Muscle layer of colon (tissue), 2 donors: Measurements from ENCODE around the gene CEP112.
"Not testable (repeated sequence)": the region's sequence is repeated elsewhere in the genome, so short reads cannot be mapped to it uniquely, and the experiment has no call there.

Experiments
- H3K27ac ChIP-seq: one replicate; pipeline ENCODE4 v1.7.0; 2013; ENCODE audit warnings: low read depth, mild to moderate bottlenecking, low read length, moderate library complexity
- H3K27me3 ChIP-seq, 2 donors: one replicate each; pipeline ENCODE4 v1.7.0; 2013; ENCODE audit warnings: low read length in 2 of 2, mild to moderate bottlenecking in 2 of 2; ENCODE audit not compliant: insufficient read depth in 2 of 2, control insufficient read depth in 1 of 2
- H3K36me3 ChIP-seq: one replicate; pipeline ENCODE4 v1.7.0; 2013; ENCODE audit warnings: mild to moderate bottlenecking, low read length; ENCODE audit not compliant: insufficient read depth
- H3K4me1 ChIP-seq: one replicate; pipeline ENCODE4 v1.7.0; 2013; ENCODE audit warnings: mild to moderate bottlenecking, low read length; ENCODE audit not compliant: insufficient read depth
- H3K4me3 ChIP-seq, 2 donors: one replicate each; pipeline ENCODE4 v1.7.0; 2013; ENCODE audit warnings: low read length in 2 of 2, low read depth in 1 of 2, mild to moderate bottlenecking in 1 of 2, moderate library complexity in 1 of 2
- H3K9ac ChIP-seq: one replicate; pipeline ENCODE4 v1.7.0; 2013; ENCODE audit warnings: low read length
- H3K9me3 ChIP-seq: one replicate; pipeline ENCODE4 v1.7.0; 2013; ENCODE audit warnings: mild to moderate bottlenecking, low read length
- donor health status: abdominal sarcoma.
- donor health status: Adenocarcinoma of cecum.

Gene CEP112

GRCh38 chr17:65813306-65813705 is 378.6 kb downstream of the CEP112 start:
- no peaks in the 10 kb centered on the region for H3K9me3 ChIP-seq
- H3K36me3 ChIP-seq = no peaks in the 10 kb centered on the region
- no peak overlapping the region for H3K9ac ChIP-seq
- no peaks in the 10 kb centered on the region for H3K27me3 ChIP-seq
- H3K27ac ChIP-seq = no peak overlapping the region
- no peaks in the 10 kb centered on the region for H3K4me1 ChIP-seq
- no peak overlapping the region for H3K4me3 ChIP-seq

- Histone ChIP-seq H3K9ac (no peak overlapping the region), H3K4me1 (no peaks in the 10 kb centered on the region), H3K27ac (no peak overlapping the region), H3K4me3 (no peak overlapping the region), H3K36me3 (no peaks in the 10 kb centered on the region), H3K9me3 (no peaks in the 10 kb centered on the region), H3K27me3 (no peaks in the 10 kb centered on the region)
Observed at GRCh38 chr17:65811043-65811442, 380.9 kb downstream of the CEP112 start.

- Histone ChIP-seq H3K4me3 (no peak overlapping the region), H3K9ac (no peak overlapping the region), H3K9me3 (no peaks in the 10 kb centered on the region), H3K36me3 (no peaks in the 10 kb centered on the region), H3K4me1 (no peaks in the 10 kb centered on the region), H3K27ac (no peak overlapping the region), H3K27me3 (no peaks in the 10 kb centered on the region)
Observed at GRCh38 chr17:65809366-65809765, 382.6 kb downstream of the CEP112 start.

- not testable (repeated sequence) for H3K9ac ChIP-seq, H3K4me1 ChIP-seq, H3K9me3 ChIP-seq, H3K27ac ChIP-seq, H3K4me3 ChIP-seq, H3K36me3 ChIP-seq, H3K27me3 ChIP-seq
Observed at GRCh38 chr17:65808566-65808965, 383.4 kb downstream of the CEP112 start.

- no peaks in the 10 kb centered on the region for H3K36me3 ChIP-seq
- H3K27ac ChIP-seq = no peak overlapping the region
- H3K4me3 ChIP-seq = no peak overlapping the region
- no peak overlapping the region for H3K9ac ChIP-seq
- H3K4me1 ChIP-seq = no peaks in the 10 kb centered on the region
- H3K9me3 ChIP-seq = no peaks in the 10 kb centered on the region
- H3K27me3 ChIP-seq = no peaks in the 10 kb centered on the region
Observed at GRCh38 chr17:65807361-65807760, 384.6 kb downstream of the CEP112 start.

GRCh38 chr17:65801513-65801912 is 390.4 kb downstream of the CEP112 start:
- H3K9me3 ChIP-seq = no peaks in the 10 kb centered on the region
- H3K27ac ChIP-seq = no peak overlapping the region
- H3K36me3 ChIP-seq = no peaks in the 10 kb centered on the region
- H3K27me3 ChIP-seq = no peaks in the 10 kb centered on the region
- H3K9ac ChIP-seq = no peak overlapping the region
- no peaks in the 10 kb centered on the region for H3K4me1 ChIP-seq
- H3K4me3 ChIP-seq = no peak overlapping the region

GRCh38 chr17:65800655-65801054 is 391.3 kb downstream of the CEP112 start:
- H3K4me3 ChIP-seq = no peak overlapping the region
- no peaks in the 10 kb centered on the region for H3K9me3 ChIP-seq
- H3K4me1 ChIP-seq = no peaks in the 10 kb centered on the region
- H3K27ac ChIP-seq = no peak overlapping the region
- H3K36me3 ChIP-seq = no peaks in the 10 kb centered on the region
- H3K27me3 ChIP-seq = no peaks in the 10 kb centered on the region
- no peak overlapping the region for H3K9ac ChIP-seq

- no peak overlapping the region for H3K27ac ChIP-seq
- H3K27me3 ChIP-seq = no peaks in the 10 kb centered on the region
- H3K9me3 ChIP-seq = no peaks in the 10 kb centered on the region
- no peak overlapping the region for H3K9ac ChIP-seq
- H3K36me3 ChIP-seq = no peaks in the 10 kb centered on the region
- no peaks in the 10 kb centered on the region for H3K4me1 ChIP-seq
- no peak overlapping the region for H3K4me3 ChIP-seq
Observed at GRCh38 chr17:65799869-65800268, 392.1 kb downstream of the CEP112 start.

GRCh38 chr17:65799454-65799853 is 392.5 kb downstream of the CEP112 start:
- no peaks in the 10 kb centered on the region for H3K9me3 ChIP-seq
- no peak overlapping the region for H3K4me3 ChIP-seq
- H3K36me3 ChIP-seq = no peaks in the 10 kb centered on the region
- no peak overlapping the region for H3K27ac ChIP-seq
- H3K27me3 ChIP-seq = no peaks in the 10 kb centered on the region
- no peaks in the 10 kb centered on the region for H3K4me1 ChIP-seq
- H3K9ac ChIP-seq = no peak overlapping the region

GRCh38 chr17:65797809-65798208 is 394.1 kb downstream of the CEP112 start:
- Histone ChIP-seq H3K9ac (no peak overlapping the region), H3K36me3 (no peaks in the 10 kb centered on the region), H3K9me3 (no peaks in the 10 kb centered on the region), H3K4me3 (no peak overlapping the region), H3K27me3 (no peaks in the 10 kb centered on the region), H3K4me1 (no peaks in the 10 kb centered on the region), H3K27ac (no peak overlapping the region)

GRCh38 chr17:65797101-65797500 is 394.8 kb downstream of the CEP112 start:
- Histone ChIP-seq H3K9me3 (no peaks in the 10 kb centered on the region), H3K27ac (no peak overlapping the region), H3K36me3 (no peaks in the 10 kb centered on the region), H3K27me3 (no peaks in the 10 kb centered on the region), H3K9ac (no peak overlapping the region), H3K4me3 (no peak overlapping the region), H3K4me1 (no peaks in the 10 kb centered on the region)

- Histone ChIP-seq H3K4me1 (no peaks in the 10 kb centered on the region), H3K9ac (no peak overlapping the region), H3K4me3 (no peak overlapping the region), H3K9me3 (no peaks in the 10 kb centered on the region), H3K27ac (no peak overlapping the region), H3K36me3 (no peaks in the 10 kb centered on the region), H3K27me3 (no peaks in the 10 kb centered on the region)
Observed at GRCh38 chr17:65794572-65794971, 397.4 kb downstream of the CEP112 start.
